Activated T-helper 9 cell treated with anti-CD3 and anti-CD28 coated beads, Interleukin-2, amount 50 U/mL, for 16 hours (primary cell): Measurements from ENCODE around the gene KRTAP10-5.
"Not testable (repeated sequence)": the region's sequence is repeated elsewhere in the genome, so short reads cannot be mapped to it uniquely, and the experiment has no call there.

Experiments used
- DNase-seq: peaks from one replicate; pipeline ENCODE4 v3.0.0-alpha.2; 2020; ENCODE audit warnings: low read depth

The KRTAP10-5 gene

GRCh38 chr21:44571844-44572782, 8.3 kb downstream of the KRTAP10-5 start:
- DNase-seq, result no peak

- no peak for DNase-seq
Measured at GRCh38 chr21:44571296-44571695, 9.1 kb downstream of the KRTAP10-5 start.

- DNase-seq, result no peak
Measured at GRCh38 chr21:44569861-44570517, 10.4 kb downstream of the KRTAP10-5 start.

GRCh38 chr21:44568667-44569556, 11.5 kb downstream of the KRTAP10-5 start:
- no peak for DNase-seq

- no peak for DNase-seq
Measured at GRCh38 chr21:44568261-44568660, 12.1 kb downstream of the KRTAP10-5 start.

- DNase-seq, result no peak
Measured at GRCh38 chr21:44567481-44568171, 12.8 kb downstream of the KRTAP10-5 start.

- DNase-seq, result no peak
Measured at GRCh38 chr21:44566403-44566802, 14.0 kb downstream of the KRTAP10-5 start.

GRCh38 chr21:44564886-44565598, 15.4 kb downstream of the KRTAP10-5 start:
- no peak for DNase-seq

- DNase-seq, result no peak
Measured at GRCh38 chr21:44564099-44564498, 16.3 kb downstream of the KRTAP10-5 start.

- DNase-seq, result no peak
Measured at GRCh38 chr21:44558695-44559094, 21.7 kb downstream of the KRTAP10-5 start, which contains the start of gene KRTAP10-3. TSS of gene KRTAP10-3 (minus strand) at chr21:44558795. CDS start at chr21:44558715, 80 bp downstream.

- DNase-seq, result not testable (repeated sequence)
Measured at GRCh38 chr21:44558329-44558675, 22.1 kb downstream of the KRTAP10-5 start.

GRCh38 chr21:44557491-44558328, 22.7 kb downstream of the KRTAP10-5 start:
- DNase-seq, result no peak

GRCh38 chr21:44556879-44557278, 23.5 kb downstream of the KRTAP10-5 start:
- no peak for DNase-seq

- DNase-seq, result no peak
Measured at GRCh38 chr21:44555200-44555875, 25.1 kb downstream of the KRTAP10-5 start.

- DNase-seq, result no peak
Measured at GRCh38 chr21:44552681-44553080, 27.7 kb downstream of the KRTAP10-5 start.

- no peak for DNase-seq
Measured at GRCh38 chr21:44552136-44552535, 28.3 kb downstream of the KRTAP10-5 start.

- no peak for DNase-seq
Measured at GRCh38 chr21:44551340-44551961, 29.0 kb downstream of the KRTAP10-5 start, which contains the start of gene KRTAP10-2. TSS of gene KRTAP10-2 (minus strand) at chr21:44551505. CDS start at chr21:44551458, 47 bp downstream.

GRCh38 chr21:44550807-44551206, 29.6 kb downstream of the KRTAP10-5 start:
- DNase-seq, result no peak

GRCh38 chr21:44550285-44550684, 30.1 kb downstream of the KRTAP10-5 start:
- not testable (repeated sequence) for DNase-seq
